LNCaP clone FGC (cell line): Measurements from ENCODE around the gene KRT81.
A peak's percentile ranks its signal among the peaks of the same experiment; 100 is the strongest.

ENCODE experiments used
- DNase-seq: peaks from one replicate; pipeline ENCODE4 v3.0.0-alpha.2; 2011; ENCODE audit warnings: low read depth
- H3K4me3 ChIP-seq: 2 replicates; pipeline ENCODE4 v1.5.1; 2011; ENCODE audit warnings: mild to moderate bottlenecking, low read depth, low read length, control low read depth
- CTCF ChIP-seq: IDR thresholded peaks from 2 replicates; pipeline ENCODE4 v1.5.1; 2012; ENCODE audit warnings: mild to moderate bottlenecking; ENCODE audit not compliant: control insufficient read depth, insufficient read depth; ENCODE audit errors: extremely low read depth

The KRT81 gene

GRCh38 chr12:52323416-52324152, 32.2 kb upstream of the KRT81 start:
- H3K4me3 ChIP-seq, result no peak overlapping the region
- no peak for TF ChIP-seq CTCF
- no peak for DNase-seq

- H3K4me3 ChIP-seq, result no peak overlapping the region
- DNase-seq, result no peak
- no peak for TF ChIP-seq CTCF
Observed at GRCh38 chr12:52323001-52323400, 31.7 kb upstream of the KRT81 start.

- no peak for DNase-seq
- TF ChIP-seq CTCF, result no peak
Observed at GRCh38 chr12:52322069-52322468, 30.7 kb upstream of the KRT81 start.

GRCh38 chr12:52321418-52321817, 30.1 kb upstream of the KRT81 start:
- H3K4me3 ChIP-seq, result no peak overlapping the region
- TF ChIP-seq CTCF, result no peak
- no peak for DNase-seq

More at GRCh38 chr12:52322069-52322468, 30.7 kb upstream of the KRT81 start:
- H3K4me3 ChIP-seq, result no peak overlapping the region

- no peak within 1 kb of the TSS for H3K4me3 ChIP-seq
- TF ChIP-seq CTCF, result no peak
- DNase-seq, result no peak
Observed at GRCh38 chr12:52320784-52321400, 29.6 kb upstream of the KRT81 start, which contains the start of gene KRT83. KRT83 (minus strand) TSS chr12:52321398; CDS start chr12:52321335, 63 bp downstream.

- no peak for DNase-seq
- TF ChIP-seq CTCF, result peak; percentile 45; the same call in 1 of the 2 replicates
- no peak overlapping the region for H3K4me3 ChIP-seq
Observed at GRCh38 chr12:52319097-52319496, 27.8 kb upstream of the KRT81 start.
